PC-3 (cell line): ENCODE measurements around the gene SLCO3A1. TPM values are rescaled to one million over a fixed set of nuclear protein-coding genes. Genes with fewer than 3 reads are reported as not detected.

Experiments
- ATAC-seq: fragments of 200-7000 bp; cut with Tn5 transposase; 2 replicates; pipeline ENCODE4 v1.9.1; 2020; ENCODE audit warnings: mild to moderate bottlenecking, moderate library complexity
- BruUV-seq: library from RNA; stranded (reverse); fragments of 400-500 nt; replicated peaks from 2 replicates; lab custom pipeline; 2021; lab: Mats Ljungman, UMichigan
- CTCF ChIA-PET: fragments of 300-600 bp; sonication (Branson Sonifier 250); formaldehyde crosslinking; loops from one replicate; lab custom pipeline; 2022; ENCODE audit warnings: antibody characterized with exemption; lab: Charles Lee
- POLR2A ChIA-PET: fragments of 300-600 bp; sonication (Branson Sonifier 250); formaldehyde crosslinking; loops from one replicate; lab custom pipeline; 2022; ENCODE audit warnings: antibody characterized with exemption; ENCODE audit not compliant: unreplicated experiment; lab: Charles Lee
- DNase-seq: peaks from one replicate; pipeline ENCODE4 v3.0.0-alpha.2; 2015
- H2AFZ ChIP-seq: fragments of 300-600 bp; sonication (generic); 2 replicates; pipeline ENCODE4 v1.6.0; 2016; ENCODE audit warnings: antibody characterized with exemption, low read length
- H3F3A ChIP-seq: fragments of 300-600 bp; sonication (generic); one replicate; pipeline ENCODE4 v1.6.0; 2017; ENCODE audit warnings: antibody characterized with exemption, low read length, control low read depth, mild to moderate bottlenecking; ENCODE audit not compliant: unreplicated experiment
- H3K27ac ChIP-seq: fragments of 300-600 bp; sonication (generic); 2 replicates; pipeline ENCODE4 v1.5.1; 2016; ENCODE audit warnings: mild to moderate bottlenecking, low read length
- H3K27me3 ChIP-seq: fragments of 300-600 bp; sonication (generic); 2 replicates; pipeline ENCODE4 v1.6.1; 2016; ENCODE audit warnings: low read length, mixed read lengths
- H3K36me3 ChIP-seq: fragments of 300-600 bp; sonication (generic); 2 replicates; pipeline ENCODE4 v1.6.1; 2016; ENCODE audit warnings: low read depth, mixed run types, low read length, mixed read lengths
- H3K4me1 ChIP-seq: fragments of 300-600 bp; sonication (generic); 2 replicates; pipeline ENCODE4 v1.5.1; 2016; ENCODE audit warnings: low read length; ENCODE audit not compliant: insufficient read depth
- H3K4me2 ChIP-seq: fragments of 300-600 bp; sonication (generic); 2 replicates; pipeline ENCODE4 v1.6.0; 2016; ENCODE audit warnings: low read length
- H3K4me3 ChIP-seq: fragments of 300-600 bp; sonication (generic); 2 replicates; pipeline ENCODE4 v1.5.1; 2016; ENCODE audit warnings: mild to moderate bottlenecking, low read length, mixed read lengths
- H3K79me2 ChIP-seq: fragments of 300-600 bp; sonication (generic); 2 replicates; pipeline ENCODE4 v1.6.1; 2017; ENCODE audit warnings: low read length, mixed read lengths
- H3K9ac ChIP-seq: fragments of 300-600 bp; sonication (generic); 2 replicates; pipeline ENCODE4 v1.6.0; 2016; ENCODE audit warnings: mild to moderate bottlenecking, low read length
- H3K9me2 ChIP-seq: fragments of 300-600 bp; sonication (generic); replicated peaks from 2 replicates; pipeline ENCODE4 v1.6.1; 2016; ENCODE audit warnings: mixed run types, low read length, mixed read lengths
- H3K9me3 ChIP-seq: fragments of 300-600 bp; sonication (generic); 2 replicates; pipeline ENCODE4 v1.6.1; 2016; ENCODE audit warnings: low read length, mixed read lengths
- H4K20me1 ChIP-seq: fragments of 300-600 bp; sonication (generic); 2 replicates; pipeline ENCODE4 v1.6.1; 2016; ENCODE audit warnings: low read length, mixed read lengths
- CTCF ChIP-seq: fragments of 300-600 bp; sonication (generic); conservative IDR thresholded peaks from 2 replicates; pipeline ENCODE4 v1.5.1; 2017; ENCODE audit warnings: antibody characterized with exemption, low read depth, mild to moderate bottlenecking, low read length
- EZH2 ChIP-seq: fragments of 300-600 bp; sonication (generic); IDR thresholded peaks from one replicate; pipeline ENCODE4 v1.6.1; 2017; ENCODE audit warnings: antibody characterized with exemption, mild to moderate bottlenecking, low read length; ENCODE audit not compliant: unreplicated experiment
- EZH2phosphoT487 ChIP-seq: fragments of 300-600 bp; sonication (generic); IDR thresholded peaks from 2 replicates; pipeline ENCODE4 v1.6.1; 2018; ENCODE audit warnings: mild to moderate bottlenecking, antibody characterized with exemption, low read length, borderline replicate concordance
- intact Hi-C: fragments of 100-400 bp; cut with micrococcal nuclease; formaldehyde crosslinking; loops from 2 replicates; pipeline ENCODE4 v1.9.0; 2023
- total RNA-seq: library from RNA; depleted of rRNA; stranded (reverse); fragments of >200 nt; gene quantifications from 2 replicates; pipeline ENCODE4 v1.2.3, GENCODE V29; 2014

SLCO3A1 gene
- total RNA-seq, 1 experiment from 2014 or later: 0.07 TPM

- ATAC-seq: no peak
- intact Hi-C loops: no loop called here
- TF ChIP-seq EZH2: no peak
- no peak for TF ChIP-seq CTCF
- TF ChIP-seq EZH2phosphoT487: no peak
- no peaks in the 10 kb centered on the region for H4K20me1 ChIP-seq
- no peaks in the 10 kb centered on the region for H3K36me3 ChIP-seq
- no peak overlapping the region for H3K4me3 ChIP-seq
- H3K27ac ChIP-seq: no peak overlapping the region
- DNase-seq: no peak
- no peaks in the 10 kb centered on the region for H3K9me3 ChIP-seq
- BruUV-seq: no TSS peak
- no peaks in the 10 kb centered on the region for H3K9me2 ChIP-seq
- CTCF ChIA-PET: no interaction called here
- H3F3A ChIP-seq: no peaks in the 10 kb centered on the region
- no peaks in the 10 kb centered on the region for H3K79me2 ChIP-seq
- H3K4me2 ChIP-seq: no peak overlapping the region
- no peaks in the 10 kb centered on the region for H3K4me1 ChIP-seq
- peaks cover 71% of the 10 kb centered on the region for H3K27me3 ChIP-seq
- H2AFZ ChIP-seq: no peak overlapping the region
- H3K9ac ChIP-seq: no peak overlapping the region
- POLR2A ChIA-PET: no interaction called here
Measured at GRCh38 chr15:91916051-91916450, 62.5 kb downstream of the SLCO3A1 start.

GRCh38 chr15:91917686-91918360 is 64.3 kb downstream of the SLCO3A1 start:
- intact Hi-C loops: no loop called here
- no peak for ATAC-seq
- DNase-seq: no peak
- Histone ChIP-seq H3K79me2 (no peaks in the 10 kb centered on the region), H3K9ac (no peak overlapping the region), H3K27me3 (peaks cover 84% of the 10 kb centered on the region), H3K4me3 (no peak overlapping the region), H2AFZ (no peak overlapping the region), H3K4me1 (no peaks in the 10 kb centered on the region), H3K9me3 (no peaks in the 10 kb centered on the region), H3K36me3 (no peaks in the 10 kb centered on the region), H3K27ac (no peak overlapping the region), H3K9me2 (no peaks in the 10 kb centered on the region), H3K4me2 (no peak overlapping the region), H3F3A (no peaks in the 10 kb centered on the region), H4K20me1 (no peaks in the 10 kb centered on the region)
- POLR2A ChIA-PET: no interaction called here
- CTCF ChIA-PET: no interaction called here
- no TSS peak for BruUV-seq
- TF ChIP-seq EZH2phosphoT487: no peak
- TF ChIP-seq EZH2: no peak
- TF ChIP-seq CTCF: no peak

GRCh38 chr15:91919014-91919534 is 65.6 kb downstream of the SLCO3A1 start:
- H3K27ac ChIP-seq: no peak overlapping the region
- no peaks in the 10 kb centered on the region for H3K4me1 ChIP-seq
- intact Hi-C loops: no loop called here
- no peaks in the 10 kb centered on the region for H4K20me1 ChIP-seq
- no peak for TF ChIP-seq EZH2
- TF ChIP-seq CTCF: no peak
- no peak for TF ChIP-seq EZH2phosphoT487
- no peak overlapping the region for H3K4me2 ChIP-seq
- ATAC-seq (no peak), DNase-seq (no peak)
- H3K9me3 ChIP-seq: no peaks in the 10 kb centered on the region
- no peak overlapping the region for H3K4me3 ChIP-seq
- CTCF ChIA-PET: no interaction called here
- H3K9ac ChIP-seq: no peak overlapping the region
- POLR2A ChIA-PET: no interaction called here
- H3K27me3 ChIP-seq: peaks cover 95% of the 10 kb centered on the region
- no peak overlapping the region for H2AFZ ChIP-seq
- H3F3A ChIP-seq: no peaks in the 10 kb centered on the region
- H3K9me2 ChIP-seq: no peaks in the 10 kb centered on the region
- H3K36me3 ChIP-seq: no peaks in the 10 kb centered on the region
- H3K79me2 ChIP-seq: no peaks in the 10 kb centered on the region
- BruUV-seq: no TSS peak
